ENCODE results near the gene RBM4.

DNA sequence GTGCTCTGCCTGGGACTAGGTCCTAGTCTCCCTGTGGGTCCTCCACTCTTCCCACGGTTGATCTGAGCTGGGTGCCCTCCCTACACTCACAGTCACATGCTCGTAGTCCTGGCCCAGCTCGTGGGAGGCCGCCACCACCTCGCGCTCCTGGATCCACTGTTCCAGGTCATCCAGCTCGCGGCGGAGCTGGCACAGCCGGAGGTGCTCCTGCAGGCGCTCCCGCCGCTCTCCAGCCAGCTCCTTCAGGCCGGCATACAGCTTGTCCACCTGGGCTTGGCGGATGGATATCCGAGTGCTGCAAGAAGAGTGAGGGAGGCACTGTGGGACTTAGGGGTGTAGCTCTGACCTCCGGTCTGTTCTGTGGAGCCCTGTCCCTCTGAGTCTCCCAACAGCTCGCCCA is 53.9 kb downstream of the RBM4 start:
- no peak for TF ChIP-seq EZH2 (IDR thresholded peaks at IDR 0.05; ENCODE audit: insufficient read depth, low read length)
- TF ChIP-seq, protein P1, sequence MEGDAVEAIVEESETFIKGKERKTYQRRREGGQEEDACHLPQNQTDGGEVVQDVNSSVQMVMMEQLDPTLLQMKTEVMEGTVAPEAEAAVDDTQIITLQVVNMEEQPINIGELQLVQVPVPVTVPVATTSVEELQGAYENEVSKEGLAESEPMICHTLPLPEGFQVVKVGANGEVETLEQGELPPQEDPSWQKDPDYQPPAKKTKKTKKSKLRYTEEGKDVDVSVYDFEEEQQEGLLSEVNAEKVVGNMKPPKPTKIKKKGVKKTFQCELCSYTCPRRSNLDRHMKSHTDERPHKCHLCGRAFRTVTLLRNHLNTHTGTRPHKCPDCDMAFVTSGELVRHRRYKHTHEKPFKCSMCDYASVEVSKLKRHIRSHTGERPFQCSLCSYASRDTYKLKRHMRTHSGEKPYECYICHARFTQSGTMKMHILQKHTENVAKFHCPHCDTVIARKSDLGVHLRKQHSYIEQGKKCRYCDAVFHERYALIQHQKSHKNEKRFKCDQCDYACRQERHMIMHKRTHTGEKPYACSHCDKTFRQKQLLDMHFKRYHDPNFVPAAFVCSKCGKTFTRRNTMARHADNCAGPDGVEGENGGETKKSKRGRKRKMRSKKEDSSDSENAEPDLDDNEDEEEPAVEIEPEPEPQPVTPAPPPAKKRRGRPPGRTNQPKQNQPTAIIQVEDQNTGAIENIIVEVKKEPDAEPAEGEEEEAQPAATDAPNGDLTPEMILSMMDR (IDR thresholded peaks at IDR 0.05; ENCODE audit: insufficient read depth, low read depth, low read length): no peak
